ENCODE data around the gene CBLC.
"Not testable (repeated sequence)": the region's sequence is repeated elsewhere in the genome, so short reads cannot be mapped to it uniquely, and the experiment has no call there.

The CBLC gene

DNA sequence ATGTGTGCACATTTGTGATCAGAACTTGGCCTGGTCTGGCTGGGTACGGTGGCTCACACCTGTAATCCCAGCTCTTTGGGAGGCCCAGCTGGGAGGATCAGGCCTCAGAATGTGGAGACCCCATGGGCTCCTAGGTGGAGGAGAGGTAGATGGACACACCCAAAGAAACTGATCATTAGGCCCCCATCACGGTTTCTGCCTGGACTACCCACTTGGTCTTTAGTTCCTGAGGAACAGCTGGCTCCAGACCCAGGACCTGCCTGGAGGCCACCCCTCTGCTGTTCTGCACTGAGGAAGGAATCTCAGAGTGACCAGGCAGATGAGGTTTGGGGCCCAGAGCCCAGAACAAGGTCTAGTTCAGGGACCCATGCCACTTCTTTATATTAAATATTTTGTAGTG, 1.5 kb downstream of the CBLC start:
- no peaks in the 10 kb centered on the region for H3K9me2 ChIP-seq (replicated peaks; ENCODE audit: insufficient read depth, low read length)
- no peaks in the 10 kb centered on the region for H3F3A ChIP-seq (ENCODE audit: insufficient read depth, low read length)
- no peaks in the 10 kb centered on the region for H3K79me2 ChIP-seq (ENCODE audit: low read length)
- TF ChIP-seq EZH2 (optimal IDR thresholded peaks at IDR 0.05; ENCODE audit: low read depth, low read length) (no peak), EZH2phosphoT487 (IDR thresholded peaks at IDR 0.05; ENCODE audit: low read length) (no peak)
- TF ChIP-seq, protein P1, sequence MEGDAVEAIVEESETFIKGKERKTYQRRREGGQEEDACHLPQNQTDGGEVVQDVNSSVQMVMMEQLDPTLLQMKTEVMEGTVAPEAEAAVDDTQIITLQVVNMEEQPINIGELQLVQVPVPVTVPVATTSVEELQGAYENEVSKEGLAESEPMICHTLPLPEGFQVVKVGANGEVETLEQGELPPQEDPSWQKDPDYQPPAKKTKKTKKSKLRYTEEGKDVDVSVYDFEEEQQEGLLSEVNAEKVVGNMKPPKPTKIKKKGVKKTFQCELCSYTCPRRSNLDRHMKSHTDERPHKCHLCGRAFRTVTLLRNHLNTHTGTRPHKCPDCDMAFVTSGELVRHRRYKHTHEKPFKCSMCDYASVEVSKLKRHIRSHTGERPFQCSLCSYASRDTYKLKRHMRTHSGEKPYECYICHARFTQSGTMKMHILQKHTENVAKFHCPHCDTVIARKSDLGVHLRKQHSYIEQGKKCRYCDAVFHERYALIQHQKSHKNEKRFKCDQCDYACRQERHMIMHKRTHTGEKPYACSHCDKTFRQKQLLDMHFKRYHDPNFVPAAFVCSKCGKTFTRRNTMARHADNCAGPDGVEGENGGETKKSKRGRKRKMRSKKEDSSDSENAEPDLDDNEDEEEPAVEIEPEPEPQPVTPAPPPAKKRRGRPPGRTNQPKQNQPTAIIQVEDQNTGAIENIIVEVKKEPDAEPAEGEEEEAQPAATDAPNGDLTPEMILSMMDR (IDR thresholded peaks at IDR 0.05; ENCODE audit: low read length), result no peak
- no peak for DNase-seq
- no peak overlapping the region for H2AFZ ChIP-seq (ENCODE audit: low read length)
- H3K9ac ChIP-seq (ENCODE audit: low read length), result no peak overlapping the region
- H3K27ac ChIP-seq (ENCODE audit: low read length), result no peak overlapping the region
- no peaks in the 10 kb centered on the region for H3K36me3 ChIP-seq (replicated peaks; ENCODE audit: insufficient read depth, low read length)
- no peak overlapping the region for H3K4me2 ChIP-seq (ENCODE audit: low read depth, low read length)
- H3K27me3 ChIP-seq (replicated peaks; ENCODE audit: insufficient read depth, low read length), result 0 out of 2 replicates have a peak, but pooled peaks cover 6% of the 10 kb centered on the region
- no peak overlapping the region for H3K4me3 ChIP-seq (ENCODE audit: low read length)
- no peaks in the 10 kb centered on the region for H4K20me1 ChIP-seq (ENCODE audit: insufficient read depth, low read length)
- no peaks in the 10 kb centered on the region for H3K9me3 ChIP-seq (replicated peaks; ENCODE audit: insufficient read depth, low read length)
- no peaks in the 10 kb centered on the region for H3K4me1 ChIP-seq (ENCODE audit: low read length)

DNA sequence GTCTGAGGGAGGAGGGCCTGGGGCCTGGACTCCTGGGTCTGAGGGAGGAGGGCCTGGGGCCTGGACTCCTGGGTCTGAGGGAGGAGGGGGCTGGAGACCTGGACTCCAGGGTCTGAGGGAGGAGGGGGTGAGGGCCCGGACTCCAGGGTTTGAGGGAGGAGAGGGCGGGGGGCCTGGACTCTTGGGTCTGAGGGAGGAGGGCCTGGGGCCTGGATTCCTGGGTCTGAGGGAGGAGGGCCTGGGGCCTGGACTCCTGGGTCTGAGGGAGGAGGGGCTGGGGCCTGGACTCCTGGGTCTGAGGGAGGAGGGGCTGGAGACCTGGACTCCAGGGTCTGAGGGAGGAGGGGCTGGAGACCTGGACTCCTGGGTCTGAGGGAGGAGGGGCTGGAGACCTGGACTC, 4.0 kb downstream of the CBLC start:
- not testable (repeated sequence) for H3F3A ChIP-seq (ENCODE audit: insufficient read depth, low read length); H3K27ac ChIP-seq (ENCODE audit: low read length); H3K9me3 ChIP-seq (replicated peaks; ENCODE audit: insufficient read depth, low read length); H3K9ac ChIP-seq (ENCODE audit: low read length); H3K36me3 ChIP-seq (replicated peaks; ENCODE audit: insufficient read depth, low read length); H3K4me2 ChIP-seq (ENCODE audit: low read depth, low read length); H2AFZ ChIP-seq (ENCODE audit: low read length); H3K9me2 ChIP-seq (replicated peaks; ENCODE audit: insufficient read depth, low read length); H4K20me1 ChIP-seq (ENCODE audit: insufficient read depth, low read length); H3K27me3 ChIP-seq (replicated peaks; ENCODE audit: insufficient read depth, low read length); H3K79me2 ChIP-seq (ENCODE audit: low read length); H3K4me1 ChIP-seq (ENCODE audit: low read length); DNase-seq; H3K4me3 ChIP-seq (ENCODE audit: low read length)

DNA sequence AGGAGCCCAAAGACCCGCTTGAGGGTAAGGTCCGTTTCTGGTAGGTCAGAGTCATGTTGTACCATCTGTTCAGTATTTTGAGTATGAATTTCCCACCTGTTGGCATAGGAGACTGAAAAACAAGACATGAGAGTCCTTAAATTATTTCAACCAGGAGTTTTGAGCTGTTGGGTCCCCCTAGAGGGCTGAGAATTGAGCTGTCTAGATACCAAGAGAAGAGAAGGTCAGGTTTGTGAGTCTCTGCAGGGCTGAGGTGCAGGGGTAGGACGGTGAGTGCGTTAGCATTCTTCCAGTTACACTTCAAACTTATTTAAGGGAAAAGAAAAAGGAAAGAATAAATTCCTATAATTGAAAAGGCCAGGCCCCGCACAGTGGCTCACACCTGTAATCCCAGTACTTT, 5.0 kb downstream of the CBLC start:
- Histone ChIP-seq H3K27me3 (replicated peaks; ENCODE audit: insufficient read depth, low read length) (peaks cover 3% of the 10 kb centered on the region; the same call in 1 of the 2 replicates), H4K20me1 (ENCODE audit: insufficient read depth, low read length) (no peaks in the 10 kb centered on the region), H3K9me2 (replicated peaks; ENCODE audit: insufficient read depth, low read length) (no peaks in the 10 kb centered on the region)

DNA sequence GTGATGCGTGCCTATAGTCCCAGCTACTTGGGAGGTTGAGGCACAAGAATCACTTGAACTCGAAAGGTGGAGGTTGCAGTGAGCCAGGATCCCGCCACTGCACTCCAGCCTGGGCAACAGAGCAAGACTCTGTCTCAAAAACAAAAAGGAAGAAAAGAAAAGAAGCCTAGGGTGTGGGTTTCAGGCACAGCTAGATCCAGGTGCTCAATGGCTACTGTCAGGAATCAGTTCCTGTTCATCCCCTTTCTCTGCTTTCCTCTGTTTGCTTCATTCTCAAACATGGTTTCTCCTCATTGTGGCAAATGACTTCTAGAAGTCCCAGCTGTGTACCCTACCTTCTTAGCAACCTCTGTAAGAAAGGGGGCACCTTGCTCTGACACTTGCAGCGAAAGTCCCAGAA, 5.9 kb downstream of the CBLC start:
- DNase-seq, result no peak
- Histone ChIP-seq H3K27me3 (replicated peaks; ENCODE audit: insufficient read depth, low read length) (peaks cover 3% of the 10 kb centered on the region; the same call in 1 of the 2 replicates), H3K4me2 (ENCODE audit: low read depth, low read length) (no peak overlapping the region), H3K4me1 (ENCODE audit: low read length) (no peaks in the 10 kb centered on the region), H3K4me3 (ENCODE audit: low read length) (no peak overlapping the region), H3K79me2 (ENCODE audit: low read length) (no peaks in the 10 kb centered on the region), H3K9me3 (replicated peaks; ENCODE audit: insufficient read depth, low read length) (no peaks in the 10 kb centered on the region), H4K20me1 (ENCODE audit: insufficient read depth, low read length) (no peaks in the 10 kb centered on the region), H3K9me2 (replicated peaks; ENCODE audit: insufficient read depth, low read length) (no peaks in the 10 kb centered on the region), H3K27ac (ENCODE audit: low read length) (no peak overlapping the region), H3F3A (ENCODE audit: insufficient read depth, low read length) (no peaks in the 10 kb centered on the region), H2AFZ (ENCODE audit: low read length) (no peak overlapping the region), H3K9ac (ENCODE audit: low read length) (no peak overlapping the region), H3K36me3 (replicated peaks; ENCODE audit: insufficient read depth, low read length) (no peaks in the 10 kb centered on the region)
- no peak for TF ChIP-seq EZH2phosphoT487 (IDR thresholded peaks at IDR 0.05; ENCODE audit: low read length)
- TF ChIP-seq, protein P1 (IDR thresholded peaks at IDR 0.05; ENCODE audit: low read length), result no peak

More for the DNA sequence above, 5.0 kb downstream of the CBLC start:
- Histone ChIP-seq H3K9ac (ENCODE audit: low read length) (no peak overlapping the region), H3K4me2 (ENCODE audit: low read depth, low read length) (no peak overlapping the region), H3K79me2 (ENCODE audit: low read length) (no peaks in the 10 kb centered on the region), H3F3A (ENCODE audit: insufficient read depth, low read length) (no peaks in the 10 kb centered on the region), H3K9me3 (replicated peaks; ENCODE audit: insufficient read depth, low read length) (no peaks in the 10 kb centered on the region), H3K4me1 (ENCODE audit: low read length) (no peaks in the 10 kb centered on the region), H3K36me3 (replicated peaks; ENCODE audit: insufficient read depth, low read length) (no peaks in the 10 kb centered on the region), H2AFZ (ENCODE audit: low read length) (no peak overlapping the region), H3K27ac (ENCODE audit: low read length) (no peak overlapping the region), H3K4me3 (ENCODE audit: low read length) (no peak overlapping the region)
- no peak for DNase-seq
- TF ChIP-seq, protein P1 (IDR thresholded peaks at IDR 0.05; ENCODE audit: low read length), result no peak
- TF ChIP-seq EZH2 (optimal IDR thresholded peaks at IDR 0.05; ENCODE audit: low read depth, low read length) (no peak), EZH2phosphoT487 (IDR thresholded peaks at IDR 0.05; ENCODE audit: low read length) (no peak)

All from MM.1S (cell line).